GF-D8 (cell line): Measurements from ENCODE around the gene SPHK1.

ENCODE experiments used
- DNase-seq: peaks from one replicate; lab custom pipeline; 2025; lab: John Stamatoyannopoulos, UW

SPHK1 gene

DNA sequence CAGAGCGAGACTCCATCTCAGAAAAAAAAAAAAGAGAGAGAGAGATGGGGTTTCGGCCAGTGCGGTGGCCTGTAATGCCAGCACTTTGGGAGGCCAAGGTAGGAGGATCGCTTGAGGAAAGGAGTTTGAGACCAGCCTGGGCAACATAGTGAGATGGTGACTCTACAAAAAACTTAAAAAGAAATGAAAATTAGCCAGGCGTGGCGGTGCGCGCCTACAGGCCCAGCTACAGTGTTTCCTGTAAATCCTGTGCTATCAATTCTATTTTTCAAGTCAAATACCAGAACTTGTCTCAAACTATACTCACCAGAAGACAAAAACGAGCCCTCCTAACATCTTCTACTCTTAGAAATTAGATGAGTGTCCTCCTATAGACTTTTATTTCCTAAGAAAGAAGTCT is 49.3 kb downstream of the SPHK1 start:
- no peak for DNase-seq

DNA sequence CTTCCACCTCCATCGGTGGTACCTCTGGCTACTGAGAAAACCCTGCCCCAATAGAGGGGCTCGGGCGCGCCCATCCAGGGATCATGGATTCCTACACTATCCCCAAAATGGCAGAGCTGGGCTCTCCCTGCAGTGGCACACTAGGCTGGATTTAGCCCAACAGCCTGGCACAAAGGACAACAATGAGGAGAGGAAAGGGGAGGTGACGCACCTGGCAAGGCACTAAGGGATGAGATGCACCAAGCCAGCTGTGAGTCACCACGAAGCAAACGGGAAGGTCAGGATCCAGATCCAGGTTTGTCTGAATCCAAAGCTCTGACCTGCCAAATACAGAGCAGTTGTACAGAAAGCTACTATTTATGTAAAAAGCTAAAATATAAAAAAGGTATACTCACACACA is 50.5 kb downstream of the SPHK1 start:
- DNase-seq = no peak

DNA sequence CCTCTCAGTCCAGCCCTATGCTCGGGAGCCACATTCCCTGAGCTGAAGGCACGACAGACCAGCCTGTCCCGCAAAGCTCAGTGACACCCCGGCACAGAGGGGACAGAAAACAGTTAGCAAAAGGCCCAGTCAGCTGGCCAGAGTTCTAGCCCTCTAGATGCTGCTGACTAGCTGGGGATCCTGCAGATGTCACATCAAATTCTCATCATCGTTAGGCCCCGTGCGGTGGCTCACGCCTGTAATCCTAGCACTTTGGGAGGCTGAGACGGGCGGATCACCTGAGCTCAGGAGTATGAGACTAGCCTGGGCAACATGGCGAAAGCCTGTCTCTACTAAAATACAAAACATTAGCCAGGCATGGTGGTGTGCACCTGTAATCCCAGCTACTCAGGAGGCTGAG is 51.3 kb downstream of the SPHK1 start:
- no peak for DNase-seq
